ENCODE results near the gene CHMP2B. TPM values are rescaled to one million over a fixed set of nuclear protein-coding genes. Genes with fewer than 3 reads are reported as not detected.
"Not testable (repeated sequence)": the region's sequence is repeated elsewhere in the genome, so short reads cannot be mapped to it uniquely, and the experiment has no call there.

Gene CHMP2B
- total RNA-seq, 3 donors from 2014 or later = 32.0 to 42.6 (median 32.4) TPM

GRCh38 chr3:87229113-87229512, 2.0 kb downstream of the CHMP2B start:
- no peak overlapping the region for H3K27ac ChIP-seq
- H3K27me3 ChIP-seq = no peaks in the 10 kb centered on the region
- no peak for DNase-seq (ENCODE audit: low spot score in 2 of 2)
- no peaks in the 10 kb centered on the region for H3K9me3 ChIP-seq
- intact Hi-C loops (cut with DNase I; ENCODE audit: low total_unique reads) = no loop called here
- peak overlapping the region in 1 of 3 donors; percentile 31 for H3K4me3 ChIP-seq
- H3K4me1 ChIP-seq = no peaks in the 10 kb centered on the region
- TF ChIP-seq POLR2AphosphoS5 (IDR thresholded peaks at IDR 0.05) (no peak), POLR2A (IDR thresholded peaks at IDR 0.05) (no peak), CTCF (IDR thresholded peaks at IDR 0.05) (no peak)
- no peaks in the 10 kb centered on the region for H3K36me3 ChIP-seq

GRCh38 chr3:87233805-87234204, 6.7 kb downstream of the CHMP2B start:
- Histone ChIP-seq H3K4me1 (no peaks in the 10 kb centered on the region), H3K36me3 (no peaks in the 10 kb centered on the region), H3K4me3 (no peak overlapping the region), H3K9me3 (no peaks in the 10 kb centered on the region), H3K27me3 (no peaks in the 10 kb centered on the region), H3K27ac (no peak overlapping the region)
- DNase-seq (ENCODE audit: low spot score in 2 of 2) = no peak
- no peak for TF ChIP-seq CTCF (IDR thresholded peaks at IDR 0.05)
- no peak for TF ChIP-seq POLR2AphosphoS5 (IDR thresholded peaks at IDR 0.05)
- no peak for TF ChIP-seq POLR2A (IDR thresholded peaks at IDR 0.05)
- intact Hi-C loops (cut with DNase I; ENCODE audit: low total_unique reads) = no loop called here

GRCh38 chr3:87236093-87236492, 9.0 kb downstream of the CHMP2B start:
- Histone ChIP-seq H3K27ac (no peak overlapping the region), H3K27me3 (no peaks in the 10 kb centered on the region), H3K9me3 (no peaks in the 10 kb centered on the region), H3K36me3 (no peaks in the 10 kb centered on the region), H3K4me1 (no peaks in the 10 kb centered on the region), H3K4me3 (no peak overlapping the region)
- intact Hi-C loops (cut with DNase I; ENCODE audit: low total_unique reads) = no loop called here
- TF ChIP-seq POLR2A (IDR thresholded peaks at IDR 0.05) (no peak), POLR2AphosphoS5 (IDR thresholded peaks at IDR 0.05) (no peak), CTCF (IDR thresholded peaks at IDR 0.05) (no peak)
- DNase-seq (ENCODE audit: low spot score in 2 of 2) = no peak

GRCh38 chr3:87246662-87247429, 19.7 kb downstream of the CHMP2B start:
- no peak overlapping the region for H3K4me3 ChIP-seq
- no peak overlapping the region for H3K27ac ChIP-seq
- H3K27me3 ChIP-seq = no peaks in the 10 kb centered on the region
- no peaks in the 10 kb centered on the region for H3K9me3 ChIP-seq
- no peaks in the 10 kb centered on the region for H3K36me3 ChIP-seq
- no peak for TF ChIP-seq CTCF (IDR thresholded peaks at IDR 0.05)
- no peak for TF ChIP-seq POLR2A (IDR thresholded peaks at IDR 0.05)
- no peak for DNase-seq (ENCODE audit: low spot score in 2 of 2)
- no peaks in the 10 kb centered on the region for H3K4me1 ChIP-seq
- intact Hi-C loops (cut with DNase I; ENCODE audit: low total_unique reads) = no loop called here

GRCh38 chr3:87247430-87247773, 20.3 kb downstream of the CHMP2B start:
- H3K4me3 ChIP-seq = no peak overlapping the region
- no peaks in the 10 kb centered on the region for H3K9me3 ChIP-seq
- H3K36me3 ChIP-seq = no peaks in the 10 kb centered on the region
- no peak overlapping the region for H3K27ac ChIP-seq
- H3K4me1 ChIP-seq = no peaks in the 10 kb centered on the region
- intact Hi-C loops (cut with DNase I; ENCODE audit: low total_unique reads) = no loop called here
- no peaks in the 10 kb centered on the region for H3K27me3 ChIP-seq
- TF ChIP-seq POLR2AphosphoS5 (IDR thresholded peaks at IDR 0.05) = no peak
- TF ChIP-seq CTCF (IDR thresholded peaks at IDR 0.05) = no peak
- TF ChIP-seq POLR2A (IDR thresholded peaks at IDR 0.05) = no peak
- no peak for DNase-seq (ENCODE audit: low spot score in 2 of 2)

- DNase-seq (ENCODE audit: low spot score in 2 of 2); H3K4me3 ChIP-seq; H3K4me1 ChIP-seq; H3K9me3 ChIP-seq; H3K27me3 ChIP-seq; H3K27ac ChIP-seq; intact Hi-C loops (cut with DNase I; ENCODE audit: low total_unique reads); H3K36me3 ChIP-seq: not testable (repeated sequence)
Measured at GRCh38 chr3:87248231-87248630, 21.1 kb downstream of the CHMP2B start.
